ENCODE measurements around the gene GNPTG.

The GNPTG gene

DNA sequence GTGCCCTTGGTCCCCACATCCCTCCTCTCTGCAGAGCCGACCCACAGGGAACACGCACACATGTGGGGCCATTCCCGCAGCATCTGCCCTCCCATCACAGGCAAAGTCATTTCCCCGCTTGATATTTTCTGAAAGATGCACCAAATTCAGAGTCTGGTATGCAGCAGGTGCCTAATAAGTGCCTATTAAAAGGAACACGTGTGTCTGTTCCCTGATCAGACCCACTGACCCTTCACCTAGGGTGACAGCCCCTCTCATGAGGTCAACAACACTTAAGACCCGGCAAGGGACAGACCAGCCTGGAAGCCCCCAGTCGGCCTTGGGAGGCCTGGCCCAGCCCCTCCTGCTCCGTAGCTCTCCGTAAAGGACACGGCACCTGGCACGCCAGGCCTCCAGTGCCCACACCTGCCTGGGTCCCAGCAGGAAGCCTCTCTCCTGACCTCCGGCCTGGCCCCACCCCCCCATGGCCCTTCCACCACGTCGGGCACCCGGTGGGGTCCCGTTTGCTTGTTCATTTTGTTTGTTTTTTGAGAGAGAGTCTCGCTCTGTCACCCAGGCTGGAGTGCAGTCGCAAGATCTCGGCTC, 42.7 kb downstream of the GNPTG start:
- DNase-seq (ENCODE audit: low read depth) = no peak

- DNase-seq (ENCODE audit: low read depth) = no peak
These were observed 43.8 kb downstream of the GNPTG start for GRCh38 chr16:1395444-1396031.

- no peak for DNase-seq (ENCODE audit: low read depth)
These were observed 46.0 kb downstream of the GNPTG start for GRCh38 chr16:1397779-1398178.

DNA sequence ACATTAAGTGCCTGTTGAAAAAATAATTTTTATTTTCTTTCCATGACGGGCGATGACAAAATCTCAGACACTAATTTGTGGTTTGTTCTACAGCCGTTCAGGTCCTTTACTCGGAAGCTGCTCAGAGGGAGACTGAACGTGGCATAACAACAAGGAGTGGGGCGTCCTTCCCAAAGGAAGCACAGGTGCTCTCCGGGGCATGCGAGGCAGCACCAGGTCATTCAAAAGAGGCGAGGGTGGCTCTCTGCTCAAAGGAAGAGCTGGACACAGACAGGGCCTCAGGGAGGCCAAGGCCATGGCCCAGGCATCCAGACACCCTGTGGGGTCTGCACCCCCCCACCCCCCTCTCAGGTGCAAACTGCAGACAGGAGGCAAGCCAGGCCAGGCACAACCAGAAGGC, 46.6 kb downstream of the GNPTG start:
- DNase-seq (ENCODE audit: low read depth) = no peak

GRCh38 chr16:1398826-1399581, 47.3 kb downstream of the GNPTG start:
- DNase-seq (ENCODE audit: low read depth) = no peak

GRCh38 chr16:1401061-1401757, 49.5 kb downstream of the GNPTG start:
- no peak for DNase-seq (ENCODE audit: low read depth)

- no peak for DNase-seq (ENCODE audit: low read depth)
These were observed 50.0 kb downstream of the GNPTG start for GRCh38 chr16:1401758-1402154.

GRCh38 chr16:1403036-1403435, 51.3 kb downstream of the GNPTG start:
- no peak for DNase-seq (ENCODE audit: low read depth)

- DNase-seq (ENCODE audit: low read depth) = no peak
These were observed 52.0 kb downstream of the GNPTG start for GRCh38 chr16:1403733-1404132.

- peak; percentile 18 for DNase-seq (ENCODE audit: low read depth)
These were observed 56.0 kb downstream of the GNPTG start for GRCh38 chr16:1407753-1408152.

GRCh38 chr16:1408171-1408837, 56.6 kb downstream of the GNPTG start:
- DNase-seq (ENCODE audit: low read depth) = peak; percentile 73

GRCh38 chr16:1412847-1413246, 61.1 kb downstream of the GNPTG start:
- no peak for DNase-seq (ENCODE audit: low read depth)
